ENCODE data around the gene ZNF76.

The ZNF76 gene

DNA sequence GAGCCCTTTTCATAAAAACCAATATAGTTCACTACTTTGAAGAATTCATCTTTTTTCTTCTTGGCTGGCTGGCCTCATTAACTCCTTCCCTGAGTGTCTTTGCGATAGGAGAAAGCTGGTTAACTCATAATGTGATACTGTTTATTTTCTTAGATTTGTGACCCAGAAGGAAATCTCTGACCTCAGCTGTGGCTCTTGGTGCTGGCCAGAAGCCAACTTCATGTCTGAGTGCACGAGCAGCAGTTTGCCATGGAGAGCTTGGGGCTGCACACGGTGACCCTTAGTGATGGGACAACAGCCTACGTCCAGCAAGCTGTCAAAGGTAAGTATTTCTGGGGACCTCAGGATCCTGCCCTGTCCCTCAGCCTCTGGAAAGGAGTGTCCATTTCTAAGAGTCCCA is 21.4 kb downstream of the ZNF76 start:
- H3K4me3 ChIP-seq (ENCODE audit: low read depth, low read length): no peak overlapping the region
- TF ChIP-seq MYC (IDR thresholded peaks at IDR 0.05; ENCODE audit: low read depth, low read length) (no peak), POLR2A (IDR thresholded peaks at IDR 0.05; ENCODE audit: extremely low read depth, insufficient read length) (no peak)
- TF ChIP-seq, protein P1, sequence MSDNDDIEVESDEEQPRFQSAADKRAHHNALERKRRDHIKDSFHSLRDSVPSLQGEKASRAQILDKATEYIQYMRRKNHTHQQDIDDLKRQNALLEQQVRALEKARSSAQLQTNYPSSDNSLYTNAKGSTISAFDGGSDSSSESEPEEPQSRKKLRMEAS (IDR thresholded peaks at IDR 0.05; ENCODE audit: low read depth, low read length): no peak
- TF ChIP-seq, protein P2, sequence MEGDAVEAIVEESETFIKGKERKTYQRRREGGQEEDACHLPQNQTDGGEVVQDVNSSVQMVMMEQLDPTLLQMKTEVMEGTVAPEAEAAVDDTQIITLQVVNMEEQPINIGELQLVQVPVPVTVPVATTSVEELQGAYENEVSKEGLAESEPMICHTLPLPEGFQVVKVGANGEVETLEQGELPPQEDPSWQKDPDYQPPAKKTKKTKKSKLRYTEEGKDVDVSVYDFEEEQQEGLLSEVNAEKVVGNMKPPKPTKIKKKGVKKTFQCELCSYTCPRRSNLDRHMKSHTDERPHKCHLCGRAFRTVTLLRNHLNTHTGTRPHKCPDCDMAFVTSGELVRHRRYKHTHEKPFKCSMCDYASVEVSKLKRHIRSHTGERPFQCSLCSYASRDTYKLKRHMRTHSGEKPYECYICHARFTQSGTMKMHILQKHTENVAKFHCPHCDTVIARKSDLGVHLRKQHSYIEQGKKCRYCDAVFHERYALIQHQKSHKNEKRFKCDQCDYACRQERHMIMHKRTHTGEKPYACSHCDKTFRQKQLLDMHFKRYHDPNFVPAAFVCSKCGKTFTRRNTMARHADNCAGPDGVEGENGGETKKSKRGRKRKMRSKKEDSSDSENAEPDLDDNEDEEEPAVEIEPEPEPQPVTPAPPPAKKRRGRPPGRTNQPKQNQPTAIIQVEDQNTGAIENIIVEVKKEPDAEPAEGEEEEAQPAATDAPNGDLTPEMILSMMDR (IDR thresholded peaks at IDR 0.05; ENCODE audit: low read depth, low read length): no peak
- DNase-seq (ENCODE audit: low read depth): no peak

DNA sequence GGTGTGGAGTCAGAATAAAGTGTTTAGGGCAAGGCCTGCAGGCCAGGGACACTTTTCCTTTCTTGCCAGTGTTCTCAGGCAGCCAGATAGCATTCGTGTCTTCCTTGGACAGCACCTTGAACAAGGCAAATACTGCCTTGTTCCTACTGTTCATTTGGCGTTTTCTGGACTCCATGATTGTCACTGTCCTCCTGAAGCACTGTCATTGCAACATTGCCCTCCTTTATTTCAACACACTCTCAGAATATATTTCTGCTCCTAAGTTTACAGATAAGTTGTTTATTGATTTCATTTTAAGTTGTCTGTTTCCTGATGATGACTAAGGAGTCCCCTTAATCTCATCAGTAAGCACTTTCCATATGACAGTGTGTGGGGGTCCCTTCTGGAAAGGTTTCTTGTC is 22.9 kb downstream of the ZNF76 start:
- DNase-seq (ENCODE audit: low read depth): peak; percentile 50
- H3K4me3 ChIP-seq (ENCODE audit: low read depth, low read length): no peak overlapping the region
- TF ChIP-seq, protein P1 (IDR thresholded peaks at IDR 0.05; ENCODE audit: low read depth, low read length): no peak
- TF ChIP-seq POLR2A (IDR thresholded peaks at IDR 0.05; ENCODE audit: extremely low read depth, insufficient read length): no peak
- no peak for TF ChIP-seq MYC (IDR thresholded peaks at IDR 0.05; ENCODE audit: low read depth, low read length)
- TF ChIP-seq, protein P2 (IDR thresholded peaks at IDR 0.05; ENCODE audit: low read depth, low read length): no peak

DNA sequence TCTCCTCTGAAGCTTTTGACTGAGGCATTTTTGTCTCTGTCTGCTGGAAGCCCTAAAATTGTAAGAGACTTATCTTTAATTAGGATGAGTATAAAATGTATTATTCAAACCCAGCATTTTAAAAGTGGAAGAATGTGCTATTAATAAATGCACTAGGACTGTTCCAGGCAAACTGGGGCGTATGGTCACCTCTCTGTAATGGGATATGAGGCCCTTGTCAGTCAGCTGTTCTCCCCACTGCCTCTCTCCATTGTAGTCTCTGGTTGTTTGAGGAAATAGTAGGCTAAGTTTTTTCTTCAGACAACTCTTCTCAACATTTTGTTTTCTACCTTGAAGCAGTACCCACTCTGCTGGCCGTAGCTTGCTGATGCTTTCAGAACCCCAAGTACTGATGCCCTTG is 23.8 kb downstream of the ZNF76 start:
- TF ChIP-seq, protein P2 (IDR thresholded peaks at IDR 0.05; ENCODE audit: low read depth, low read length): no peak
- no peak for TF ChIP-seq POLR2A (IDR thresholded peaks at IDR 0.05; ENCODE audit: extremely low read depth, insufficient read length)
- DNase-seq (ENCODE audit: low read depth): no peak
- no peak overlapping the region for H3K4me3 ChIP-seq (ENCODE audit: low read depth, low read length)

DNA sequence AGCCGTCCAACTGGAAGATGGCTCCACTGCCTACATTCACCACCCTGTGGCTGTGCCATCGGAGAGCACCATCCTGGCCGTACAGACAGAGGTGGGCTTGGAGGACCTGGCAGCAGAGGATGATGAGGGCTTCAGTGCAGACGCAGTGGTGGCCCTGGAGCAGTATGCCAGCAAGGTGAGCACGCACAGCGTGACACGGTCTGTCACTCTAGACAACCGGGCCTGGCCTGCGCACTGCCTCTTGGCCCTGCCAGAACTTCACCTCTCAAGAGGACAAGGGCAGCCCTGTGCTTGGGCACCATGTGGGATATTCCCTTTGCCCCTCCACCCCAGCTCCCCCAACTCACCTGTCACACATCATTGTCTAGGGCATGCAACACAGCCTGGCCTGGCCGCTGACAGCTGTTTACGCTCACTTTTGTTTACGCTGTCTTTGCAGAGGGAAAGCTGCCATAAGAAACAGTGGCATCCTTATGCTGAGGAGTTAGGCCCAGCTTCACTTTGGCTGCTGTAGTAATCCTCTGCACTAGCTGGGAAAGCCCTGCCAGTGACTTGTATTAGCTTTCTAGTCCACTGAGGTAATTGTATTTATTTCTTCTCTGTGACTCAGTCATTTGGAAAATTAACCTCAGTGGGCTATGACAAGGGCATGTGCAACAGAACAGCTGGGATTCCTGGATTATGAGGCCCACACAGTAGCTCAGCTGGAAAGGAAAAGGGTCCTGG is 28.3 kb downstream of the ZNF76 start:
- TF ChIP-seq, protein P2 (IDR thresholded peaks at IDR 0.05; ENCODE audit: low read depth, low read length): no peak
- TF ChIP-seq, protein P1 (IDR thresholded peaks at IDR 0.05; ENCODE audit: low read depth, low read length): no peak
- TF ChIP-seq POLR2A (IDR thresholded peaks at IDR 0.05; ENCODE audit: extremely low read depth, insufficient read length): no peak
- no peak for TF ChIP-seq MYC (IDR thresholded peaks at IDR 0.05; ENCODE audit: low read depth, low read length)
- H3K4me3 ChIP-seq (ENCODE audit: low read depth, low read length): no peak overlapping the region
- no peak for DNase-seq (ENCODE audit: low read depth)

DNA sequence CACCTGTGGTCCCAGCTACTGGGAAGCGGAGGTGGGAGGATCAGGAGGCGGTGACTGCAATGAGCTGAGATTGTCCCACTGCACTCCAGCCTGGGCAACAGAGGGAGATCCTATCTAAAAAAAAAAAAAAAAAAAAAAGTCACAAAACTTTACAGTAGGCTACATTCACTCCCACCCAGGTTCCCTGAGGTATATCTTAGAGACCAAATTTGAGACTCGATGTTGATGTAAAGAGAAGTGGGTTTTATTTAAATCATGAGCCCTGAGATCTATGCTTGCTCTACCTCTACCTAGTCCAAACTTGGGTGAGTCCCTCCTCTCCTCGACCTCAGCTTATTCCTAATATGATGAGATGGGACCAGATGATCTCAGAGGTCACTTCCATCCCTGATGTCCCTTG is 29.3 kb downstream of the ZNF76 start:
- no peak overlapping the region for H3K4me3 ChIP-seq (ENCODE audit: low read depth, low read length)
- TF ChIP-seq, protein P1 (IDR thresholded peaks at IDR 0.05; ENCODE audit: low read depth, low read length): no peak
- no peak for TF ChIP-seq POLR2A (IDR thresholded peaks at IDR 0.05; ENCODE audit: extremely low read depth, insufficient read length)
- TF ChIP-seq, protein P2 (IDR thresholded peaks at IDR 0.05; ENCODE audit: low read depth, low read length): no peak
- no peak for DNase-seq (ENCODE audit: low read depth)

DNA sequence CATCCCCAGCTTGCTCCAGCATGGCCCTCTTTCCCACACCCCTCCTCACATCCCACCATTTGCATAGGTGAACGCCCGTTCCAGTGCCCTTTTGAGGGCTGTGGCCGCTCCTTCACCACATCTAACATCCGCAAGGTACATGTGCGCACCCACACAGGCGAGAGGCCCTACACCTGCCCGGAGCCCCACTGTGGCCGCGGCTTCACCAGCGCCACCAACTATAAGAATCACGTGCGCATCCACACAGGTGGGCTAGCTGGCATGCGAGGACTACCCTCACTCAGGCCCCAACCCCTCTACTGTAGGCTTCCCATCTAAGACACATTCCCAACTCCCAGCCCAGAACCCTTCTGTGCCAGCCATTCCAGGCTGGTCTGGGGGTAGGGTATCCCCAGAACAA is 32.0 kb downstream of the ZNF76 start:
- DNase-seq (ENCODE audit: low read depth): no peak
- TF ChIP-seq MYC (IDR thresholded peaks at IDR 0.05; ENCODE audit: low read depth, low read length): no peak
- TF ChIP-seq, protein P1 (IDR thresholded peaks at IDR 0.05; ENCODE audit: low read depth, low read length): no peak
- TF ChIP-seq, protein P2 (IDR thresholded peaks at IDR 0.05; ENCODE audit: low read depth, low read length): no peak
- no peak for TF ChIP-seq POLR2A (IDR thresholded peaks at IDR 0.05; ENCODE audit: extremely low read depth, insufficient read length)
- H3K4me3 ChIP-seq (ENCODE audit: low read depth, low read length): no peak overlapping the region

All from NB4 (cell line).